HCT116 (cell line): ENCODE measurements around the gene FARSA. TPM values are rescaled to one million over a fixed set of nuclear protein-coding genes. Genes with fewer than 3 reads are reported as not detected.
A peak's percentile ranks its signal among the peaks of the same experiment; 100 is the strongest.

Experiments
- ATAC-seq: fragments of 200-7000 bp; cut with Tn5 transposase; 2 replicates; pipeline ENCODE4 v1.9.1; 2020; ENCODE audit warnings: mild to moderate bottlenecking, moderate library complexity
- BruUV-seq: library from RNA; stranded (reverse); fragments of 400-500 nt; replicated peaks from 2 replicates; lab custom pipeline; 2021; lab: Mats Ljungman, UMichigan
- CTCF ChIA-PET: fragments of 300-600 bp; sonication (Branson Sonifier 250); formaldehyde crosslinking; loops from one replicate; lab custom pipeline; 2021; ENCODE audit warnings: antibody characterized with exemption; lab: Charles Lee
- POLR2A ChIA-PET: fragments of 300-600, 350-600 bp; sonication (Branson Sonifier 250); formaldehyde crosslinking; loops from one replicate; lab custom pipeline; 2021; ENCODE audit warnings: antibody characterized with exemption; lab: Charles Lee
- RAD21 ChIA-PET, 2 experiments: fragments of 300-600 bp; sonication (Branson Sonifier 250); formaldehyde crosslinking; loops; one replicate each; lab custom pipeline; 2023; ENCODE audit warnings: low total read pairs in 2 of 2; ENCODE audit not compliant: uncharacterized antibody in 2 of 2, unreplicated experiment in 2 of 2, low non-redundant PET in 1 of 2; lab: Charles Lee
- DNase-seq: peaks from one replicate; pipeline ENCODE4 v3.0.0-alpha.2; 2010; ENCODE audit warnings: low read depth, low spot score
- H2AFZ ChIP-seq: fragments of 200-600 bp; shearing (Covaris generic), sonication (generic); 2 replicates; pipeline ENCODE4 v1.6.1; 2017; ENCODE audit warnings: low read depth, mixed run types, mixed read lengths, antibody characterized with exemption, low read length; ENCODE audit not compliant: poor library complexity, severe bottlenecking
- H3K27ac ChIP-seq: 2 replicates; pipeline ENCODE4 v1.5.1; 2012; ENCODE audit warnings: low read depth, low read length
- H3K27me3 ChIP-seq: fragments of 200-600 bp; sonication (generic); 2 replicates; pipeline ENCODE4 v1.6.1; 2016; ENCODE audit warnings: mixed run types, low read length, mixed read lengths; ENCODE audit not compliant: insufficient read depth
- H3K36me3 ChIP-seq, 2 experiments: fragments of 200-500 bp in 1 of 2; fragments of 200-600 bp in 1 of 2; sonication (Bioruptor generic) in 1 of 2; sonication (generic) in 1 of 2; 2 replicates each; pipeline versions ENCODE4 v1.5.1 to v1.6.1; 2014 to 2016; ENCODE audit warnings: low read length in 2 of 2, inconsistent platforms in 1 of 2, mixed read lengths in 1 of 2, mixed run types in 1 of 2; ENCODE audit not compliant: insufficient read depth in 2 of 2, control insufficient read depth in 1 of 2
- H3K4me1 ChIP-seq, 2 experiments: fragments of 200-600 bp in 1 of 2; sonication (generic) in 1 of 2; 2 replicates each; pipeline versions ENCODE4 v1.5.1 to v1.6.1; 2012 to 2017; ENCODE audit warnings: low read length in 2 of 2, inconsistent platforms in 1 of 2, mild to moderate bottlenecking in 1 of 2, mixed read lengths in 1 of 2, mixed run types in 1 of 2, moderate library complexity in 1 of 2; ENCODE audit not compliant: insufficient read depth in 2 of 2, control insufficient read depth in 1 of 2
- H3K4me2 ChIP-seq: fragments of 200-600 bp; sonication (generic); 2 replicates; pipeline ENCODE4 v1.6.1; 2017; ENCODE audit warnings: mixed run types, low read length, mixed read lengths
- H3K4me3 ChIP-seq, 2 experiments: fragments of 200-600 bp in 1 of 2; sonication (generic) in 1 of 2; replicated peaks in 1 of 2; 2 replicates each; pipeline ENCODE4 v1.5.1; 2011 to 2016; ENCODE audit warnings: low read length in 2 of 2, control low read depth in 1 of 2, low read depth in 1 of 2, mild to moderate bottlenecking in 1 of 2, mixed read lengths in 1 of 2, mixed run types in 1 of 2
- H3K79me2 ChIP-seq: fragments of 200-600 bp; sonication (generic); 2 replicates; pipeline ENCODE4 v1.6.1; 2017; ENCODE audit warnings: mild to moderate bottlenecking, mixed run types, low read length, moderate library complexity, mixed read lengths; ENCODE audit not compliant: insufficient read depth
- H3K9ac ChIP-seq: fragments of 200-600 bp; sonication (generic); 2 replicates; pipeline ENCODE4 v1.6.1; 2016; ENCODE audit warnings: low read length, mixed read lengths
- H3K9me2 ChIP-seq: fragments of 200-600 bp; sonication (generic), shearing (Covaris generic); 2 replicates; pipeline ENCODE4 v1.6.1; 2017; ENCODE audit warnings: mixed run types, mild to moderate bottlenecking, moderate library complexity; ENCODE audit not compliant: insufficient read depth
- H3K9me3 ChIP-seq, 2 experiments: fragments of 200-500 bp in 1 of 2; fragments of 200-600 bp in 1 of 2; sonication (Bioruptor generic) in 1 of 2; sonication (generic) in 1 of 2; 2 replicates each; pipeline ENCODE4 v1.6.1; 2014 to 2017; ENCODE audit warnings: low read length in 2 of 2, mixed read lengths in 2 of 2, inconsistent platforms in 1 of 2, low read depth in 1 of 2, mild to moderate bottlenecking in 1 of 2, mixed run types in 1 of 2, moderate library complexity in 1 of 2; ENCODE audit not compliant: control insufficient read depth in 1 of 2, insufficient read depth in 1 of 2
- H4K20me1 ChIP-seq: fragments of 200-600 bp; sonication (generic), shearing (Covaris generic); 2 replicates; pipeline ENCODE4 v1.6.1; 2017; ENCODE audit warnings: mixed run types, mild to moderate bottlenecking, moderate library complexity; ENCODE audit not compliant: insufficient read depth
- POLR2AphosphoS5 ChIP-seq: IDR thresholded peaks from 2 replicates; pipeline ENCODE4 v1.6.1; 2011; ENCODE audit warnings: mild to moderate bottlenecking, low read depth, low read length, moderate library complexity
- SRF ChIP-seq: IDR thresholded peaks from 2 replicates; pipeline ENCODE4 v1.6.1; 2012; ENCODE audit warnings: low read depth
- intact Hi-C: fragments of 100-400 bp; cut with micrococcal nuclease; formaldehyde crosslinking; loops from 2 replicates; pipeline ENCODE4 v1.10.0; 2022
- total RNA-seq: library from RNA; stranded (reverse); gene quantifications from one replicate; pipeline ENCODE4 v1.2.1, GENCODE V29; 2021; ENCODE audit not compliant: unreplicated experiment
- TF ChIP-seq, protein P1 (sequence below): IDR thresholded peaks from 2 replicates; pipeline ENCODE4 v1.6.1; 2011; ENCODE audit warnings: mild to moderate bottlenecking, low read length, moderate library complexity; ENCODE audit not compliant: insufficient replicate concordance; ENCODE audit errors: extremely low read depth

The FARSA gene
- total RNA-seq, 1 experiment from 2014 or later: 129 TPM

DNA sequence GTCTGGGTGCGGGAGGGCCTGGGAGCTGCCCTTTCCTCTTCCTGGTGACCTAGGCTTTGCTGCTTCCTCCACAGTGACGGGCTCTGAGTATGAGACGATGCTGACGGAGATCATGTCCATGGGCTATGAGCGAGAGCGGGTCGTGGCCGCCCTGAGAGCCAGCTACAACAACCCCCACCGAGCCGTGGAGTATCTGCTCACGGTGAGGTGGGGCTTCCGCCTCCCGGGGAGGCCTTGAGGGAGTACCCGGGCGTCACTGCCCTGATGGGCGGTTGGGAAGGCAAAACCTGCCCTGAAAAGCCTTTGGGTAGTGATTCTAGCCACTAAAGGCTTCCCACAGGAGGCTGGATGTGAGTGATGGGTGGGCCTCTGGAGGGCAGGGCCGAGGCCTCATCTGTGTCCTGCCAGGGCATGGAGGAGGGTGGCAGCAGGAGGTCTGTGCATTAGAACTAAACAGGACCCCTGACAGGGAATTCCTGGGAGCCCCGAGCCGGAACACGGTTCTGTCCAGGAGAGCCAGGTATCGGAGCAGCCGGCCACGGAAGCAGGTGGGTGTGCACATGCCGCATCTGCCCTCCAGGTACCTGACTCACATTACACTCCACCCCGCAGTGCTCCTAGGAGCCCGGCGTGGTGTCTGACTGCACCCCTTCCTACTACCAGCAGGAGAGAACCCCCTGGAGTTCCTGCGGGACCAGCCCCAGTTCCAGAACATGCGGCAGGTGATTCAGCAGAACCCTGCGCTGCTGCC, 15.3 kb upstream of the FARSA start:
- DNase-seq (no peak), ATAC-seq (no peak)
- Histone ChIP-seq H3K9me2 (no peaks in the 10 kb centered on the region), H2AFZ (no peak overlapping the region), H3K4me1 (peaks cover 3 to 16% of the 10 kb centered on the region in 2 experiments; a peak in 3 of 4 replicates), H3K27ac (peak overlapping the region; percentile 2; the same call in 1 of the 2 replicates), H3K4me2 (no peak overlapping the region), H3K9me3 (no peaks in the 10 kb centered on the region), H3K36me3 (peaks cover 34 to 43% of the 10 kb centered on the region in 2 experiments), H4K20me1 (no peaks in the 10 kb centered on the region; the same call in 1 of the 2 replicates), H3K9ac (no peak overlapping the region), H3K27me3 (no peaks in the 10 kb centered on the region), H3K79me2 (peaks cover 62% of the 10 kb centered on the region), H3K4me3 (no peak overlapping the region)
- POLR2A ChIA-PET: interaction anchor here (1.4 kb wide), 1 partner anchor 333 kb away, joined by 3 read pairs; no protein-coding TSS in a partner anchor
- RAD21 ChIA-PET: no interaction called here
- TF ChIP-seq POLR2AphosphoS5 (0 out of 2 replicates have a peak, but pooled peaks have one; percentile 16), SRF (no peak)
- no TSS peak for BruUV-seq
- intact Hi-C loops: no loop called here
- CTCF ChIA-PET: interaction anchor here (2.0 kb wide), 1 partner anchor 16 kb away, joined by 6 read pairs; no protein-coding TSS in a partner anchor

DNA sequence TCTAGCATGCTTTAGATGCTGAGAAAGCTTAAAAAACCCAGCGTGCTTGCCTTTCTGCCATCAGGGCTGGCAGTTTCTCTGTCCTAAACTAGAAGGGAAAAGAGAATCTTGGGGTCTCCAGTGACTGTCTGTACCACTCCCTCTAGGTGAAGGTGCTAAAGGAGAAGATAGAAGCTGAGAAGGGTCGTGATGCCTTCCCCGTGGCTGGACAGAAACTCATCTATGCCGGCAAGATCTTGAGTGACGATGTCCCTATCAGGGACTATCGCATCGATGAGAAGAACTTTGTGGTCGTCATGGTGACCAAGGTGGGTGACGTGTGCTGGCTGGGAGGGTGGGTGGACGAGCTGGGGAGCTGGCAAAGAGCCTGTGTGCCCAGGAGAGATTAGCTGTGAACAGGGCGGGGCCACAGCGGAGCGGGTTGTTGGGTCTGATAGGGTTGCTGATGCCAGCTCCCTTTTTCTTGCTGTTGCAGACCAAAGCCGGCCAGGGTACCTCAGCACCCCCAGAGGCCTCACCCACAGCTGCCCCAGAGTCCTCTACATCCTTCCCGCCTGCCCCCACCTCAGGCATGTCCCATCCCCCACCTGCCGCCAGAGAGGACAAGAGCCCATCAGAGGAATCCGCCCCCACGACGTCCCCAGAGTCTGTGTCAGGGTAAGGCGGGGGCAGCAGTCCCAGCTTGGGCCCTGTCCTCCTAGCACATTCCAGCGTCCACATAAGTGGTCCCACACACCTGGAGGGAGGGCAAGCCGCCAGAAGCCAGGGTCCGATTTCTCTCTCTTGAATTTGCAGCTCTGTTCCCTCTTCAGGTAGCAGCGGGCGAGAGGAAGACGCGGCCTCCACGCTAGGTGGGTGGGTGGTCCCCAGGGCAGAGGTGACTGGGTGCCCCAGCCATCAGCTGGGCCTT, 14.4 kb upstream of the FARSA start:
- Histone ChIP-seq H3K79me2 (peaks cover 58% of the 10 kb centered on the region), H3K4me1 (peaks cover 3 to 21% of the 10 kb centered on the region in 2 experiments; a peak in 3 of 4 replicates), H3K27ac (peak overlapping the region; percentile 20), H3K4me2 (peak overlapping the region; percentile 91), H3K4me3 (no peak overlapping the region; a peak in 1 of 4 replicates), H4K20me1 (no peaks in the 10 kb centered on the region), H3K9me3 (no peaks in the 10 kb centered on the region), H2AFZ (no peak overlapping the region), H3K9me2 (no peaks in the 10 kb centered on the region), H3K36me3 (peaks cover 38 to 43% of the 10 kb centered on the region in 2 experiments), H3K27me3 (no peaks in the 10 kb centered on the region), H3K9ac (peak overlapping the region; percentile 93)
- no TSS peak for BruUV-seq
- TF ChIP-seq POLR2AphosphoS5: 0 out of 2 replicates have a peak, but pooled peaks have one; percentile 9
- TF ChIP-seq, protein P1, sequence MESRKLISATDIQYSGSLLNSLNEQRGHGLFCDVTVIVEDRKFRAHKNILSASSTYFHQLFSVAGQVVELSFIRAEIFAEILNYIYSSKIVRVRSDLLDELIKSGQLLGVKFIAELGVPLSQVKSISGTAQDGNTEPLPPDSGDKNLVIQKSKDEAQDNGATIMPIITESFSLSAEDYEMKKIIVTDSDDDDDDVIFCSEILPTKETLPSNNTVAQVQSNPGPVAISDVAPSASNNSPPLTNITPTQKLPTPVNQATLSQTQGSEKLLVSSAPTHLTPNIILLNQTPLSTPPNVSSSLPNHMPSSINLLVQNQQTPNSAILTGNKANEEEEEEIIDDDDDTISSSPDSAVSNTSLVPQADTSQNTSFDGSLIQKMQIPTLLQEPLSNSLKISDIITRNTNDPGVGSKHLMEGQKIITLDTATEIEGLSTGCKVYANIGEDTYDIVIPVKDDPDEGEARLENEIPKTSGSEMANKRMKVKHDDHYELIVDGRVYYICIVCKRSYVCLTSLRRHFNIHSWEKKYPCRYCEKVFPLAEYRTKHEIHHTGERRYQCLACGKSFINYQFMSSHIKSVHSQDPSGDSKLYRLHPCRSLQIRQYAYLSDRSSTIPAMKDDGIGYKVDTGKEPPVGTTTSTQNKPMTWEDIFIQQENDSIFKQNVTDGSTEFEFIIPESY: no peak
- POLR2A ChIA-PET: interaction anchor here (0.7 to 1.4 kb wide), 2 partner anchors 220 to 334 kb away, joined by 3 read pairs; no protein-coding TSS in a partner anchor
- CTCF ChIA-PET: interaction anchor here (2.0 kb wide), 1 partner anchor 17 kb away, joined by 6 read pairs; no protein-coding TSS in a partner anchor
- intact Hi-C loops: no loop called here
- RAD21 ChIA-PET: no interaction called here
- DNase-seq (no peak), ATAC-seq (no peak)
